ENCODE data around the gene GANAB.
"Not testable (repeated sequence)": the region's sequence is repeated elsewhere in the genome, so short reads cannot be mapped to it uniquely, and the experiment has no call there.

The GANAB gene

GRCh38 chr11:62682518-62682917 is 36.1 kb upstream of the GANAB start:
- DNase-seq (ENCODE audit: low read depth): no peak
- no peak for TF ChIP-seq CTCF (conservative IDR thresholded peaks at IDR 0.05; ENCODE audit: low read length)

GRCh38 chr11:62680825-62681240 is 34.4 kb upstream of the GANAB start:
- peak; percentile 88 for DNase-seq (ENCODE audit: low read depth)
- H3K4me3 ChIP-seq (ENCODE audit: low read length): no peak overlapping the region
- peak; percentile 80 for TF ChIP-seq CTCF (conservative IDR thresholded peaks at IDR 0.05; ENCODE audit: low read length)

More at GRCh38 chr11:62682518-62682917, 36.1 kb upstream of the GANAB start:
- no peak overlapping the region for H3K4me3 ChIP-seq (ENCODE audit: low read length)

GRCh38 chr11:62678770-62679696 is 32.6 kb upstream of the GANAB start, which contains the start of gene UBXN1:
Gene UBXN1, minus strand, starts transcription at chr11:62679073. Its CDS starts 150 bp downstream, at chr11:62678923.
- TF ChIP-seq CTCF (conservative IDR thresholded peaks at IDR 0.05; ENCODE audit: low read length): no peak
- H3K4me3 ChIP-seq (ENCODE audit: low read length): peak within 1 kb of the TSS; percentile 95
- DNase-seq (ENCODE audit: low read depth): peak; percentile 97

- H3K4me3 ChIP-seq (ENCODE audit: low read length): peak overlapping the region; percentile 95
- no peak for DNase-seq (ENCODE audit: low read depth)
- no peak for TF ChIP-seq CTCF (conservative IDR thresholded peaks at IDR 0.05; ENCODE audit: low read length)
Observed at GRCh38 chr11:62678433-62678769, 32.0 kb upstream of the GANAB start.

GRCh38 chr11:62677714-62678113 is 31.3 kb upstream of the GANAB start:
- no peak for DNase-seq (ENCODE audit: low read depth)
- peak overlapping the region; percentile 95 for H3K4me3 ChIP-seq (ENCODE audit: low read length)
- no peak for TF ChIP-seq CTCF (conservative IDR thresholded peaks at IDR 0.05; ENCODE audit: low read length)

GRCh38 chr11:62677156-62677555 is 30.7 kb upstream of the GANAB start:
- H3K4me3 ChIP-seq (ENCODE audit: low read length): no peak overlapping the region
- TF ChIP-seq CTCF (conservative IDR thresholded peaks at IDR 0.05; ENCODE audit: low read length): no peak
- DNase-seq (ENCODE audit: low read depth): no peak

GRCh38 chr11:62676698-62677097 is 30.3 kb upstream of the GANAB start:
- no peak overlapping the region for H3K4me3 ChIP-seq (ENCODE audit: low read length)
- DNase-seq (ENCODE audit: low read depth): no peak
- 0 out of 2 replicates have a peak, but pooled peaks have one; percentile 1 for TF ChIP-seq CTCF (conservative IDR thresholded peaks at IDR 0.05; ENCODE audit: low read length)

- H3K4me3 ChIP-seq (ENCODE audit: low read length); DNase-seq (ENCODE audit: low read depth): not testable (repeated sequence)
Observed at GRCh38 chr11:62675415-62675814, 29.0 kb upstream of the GANAB start.

Measured in AG10803 (cell line).